ENCODE results near the gene NF1. TPM values are rescaled to one million over a fixed set of nuclear protein-coding genes. Genes with fewer than 3 reads are reported as not detected.

NF1 gene
- total and polyA plus RNA-seq, 11 donors = 6.8 to 82.0 (median 51.4) TPM

DNA sequence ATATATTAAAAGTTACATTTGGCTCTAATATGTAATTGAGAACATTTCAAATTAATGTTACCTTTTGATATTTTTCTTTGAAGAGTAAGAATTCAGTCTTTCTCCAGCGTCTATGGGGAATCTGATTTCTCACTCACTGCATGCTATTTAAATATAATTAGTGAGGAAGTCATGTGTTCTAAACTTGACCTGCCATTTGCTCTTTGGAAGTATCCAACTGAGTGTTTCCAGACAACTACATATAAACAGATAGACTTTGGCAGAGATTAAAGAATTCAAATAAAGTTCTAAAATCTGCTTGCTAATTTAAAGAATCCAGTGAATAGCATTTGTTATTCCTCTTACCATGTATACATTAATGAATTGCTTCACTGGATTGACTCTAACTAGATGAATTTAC is 178.7 kb downstream of the NF1 start:
- WGBS, 4 donors = 38 to 71% (median 49%) methylated on average over 1 of the region's 1 CpG
- ATAC-seq = no peak
- no peaks in the 10 kb centered on the region for H3K27me3 ChIP-seq
- no peaks in the 10 kb centered on the region for H3K9me3 ChIP-seq
- no peak for TF ChIP-seq POLR2A (IDR thresholded peaks at IDR 0.05)
- TF ChIP-seq, protein P1, sequence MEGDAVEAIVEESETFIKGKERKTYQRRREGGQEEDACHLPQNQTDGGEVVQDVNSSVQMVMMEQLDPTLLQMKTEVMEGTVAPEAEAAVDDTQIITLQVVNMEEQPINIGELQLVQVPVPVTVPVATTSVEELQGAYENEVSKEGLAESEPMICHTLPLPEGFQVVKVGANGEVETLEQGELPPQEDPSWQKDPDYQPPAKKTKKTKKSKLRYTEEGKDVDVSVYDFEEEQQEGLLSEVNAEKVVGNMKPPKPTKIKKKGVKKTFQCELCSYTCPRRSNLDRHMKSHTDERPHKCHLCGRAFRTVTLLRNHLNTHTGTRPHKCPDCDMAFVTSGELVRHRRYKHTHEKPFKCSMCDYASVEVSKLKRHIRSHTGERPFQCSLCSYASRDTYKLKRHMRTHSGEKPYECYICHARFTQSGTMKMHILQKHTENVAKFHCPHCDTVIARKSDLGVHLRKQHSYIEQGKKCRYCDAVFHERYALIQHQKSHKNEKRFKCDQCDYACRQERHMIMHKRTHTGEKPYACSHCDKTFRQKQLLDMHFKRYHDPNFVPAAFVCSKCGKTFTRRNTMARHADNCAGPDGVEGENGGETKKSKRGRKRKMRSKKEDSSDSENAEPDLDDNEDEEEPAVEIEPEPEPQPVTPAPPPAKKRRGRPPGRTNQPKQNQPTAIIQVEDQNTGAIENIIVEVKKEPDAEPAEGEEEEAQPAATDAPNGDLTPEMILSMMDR (IDR thresholded peaks at IDR 0.05) = no peak
- H3K27ac ChIP-seq = peak overlapping the region in 1 of 12 donors; percentile 69
- H3K36me3 ChIP-seq = peaks cover 0 to 56% (median 20%) of the 10 kb centered on the region in 9 donors
- no peak for DNase-seq
- peaks cover 0 to 43% (median 22%) of the 10 kb centered on the region in 12 donors for H3K4me1 ChIP-seq
- no peak overlapping the region for H3K4me3 ChIP-seq
- intact Hi-C loops (cut with DNase I) = no loop called here

DNA sequence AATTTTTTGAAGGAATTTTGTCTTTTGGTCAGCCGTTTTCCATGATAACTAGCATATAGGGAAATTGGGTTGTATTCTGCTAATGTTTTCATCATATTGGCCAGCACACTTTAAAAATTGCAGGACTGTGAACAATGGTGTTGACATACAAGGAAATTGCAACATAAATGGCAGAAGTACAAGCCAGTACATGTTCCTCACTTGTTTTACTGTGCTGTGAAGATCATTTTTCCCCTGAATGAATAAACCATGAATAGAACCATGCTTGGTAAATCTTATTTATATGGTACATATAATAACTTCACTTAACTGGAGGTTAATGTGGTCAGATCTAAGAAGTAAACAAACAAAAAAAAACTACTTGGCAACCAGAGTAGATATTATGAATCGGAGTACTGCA is 179.5 kb downstream of the NF1 start:
- Histone ChIP-seq H3K4me1 (peaks cover 0 to 40% (median 16%) of the 10 kb centered on the region in 12 donors), H3K36me3 (peaks cover 0 to 55% (median 19%) of the 10 kb centered on the region in 9 donors), H3K27me3 (no peaks in the 10 kb centered on the region), H3K4me3 (no peak overlapping the region), H3K27ac (peak overlapping the region in 2 of 12 donors; percentile 6 to 69), H3K9me3 (no peaks in the 10 kb centered on the region)
- no peak for TF ChIP-seq POLR2A (IDR thresholded peaks at IDR 0.05)
- TF ChIP-seq, protein P1 (IDR thresholded peaks at IDR 0.05) = no peak
- intact Hi-C loops (cut with DNase I) = no loop called here
- ATAC-seq (peak; percentile 38 to 86 (median 66)), DNase-seq (no peak)
- WGBS, 4 donors = 57 to 77% (median 68%) methylated on average over 2 of the region's 2 CpGs

DNA sequence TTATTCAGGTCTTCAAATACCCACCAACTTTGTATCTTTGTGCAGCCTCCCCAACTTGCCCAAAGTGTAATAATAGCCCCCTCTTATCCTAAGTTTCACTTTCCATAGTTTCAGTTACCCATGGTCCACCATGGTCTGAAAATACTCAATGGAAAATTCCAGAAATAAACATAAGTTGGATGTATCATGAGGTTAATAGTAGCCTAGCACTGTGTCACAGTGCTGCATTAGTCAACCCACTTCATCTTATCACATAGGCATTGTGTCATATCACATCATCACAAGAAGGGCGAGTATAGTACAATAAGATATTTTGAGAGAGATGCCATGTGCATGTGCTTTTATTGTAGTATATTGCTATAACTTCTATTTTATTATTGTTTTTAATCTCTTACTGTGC is 180.3 kb downstream of the NF1 start:
- intact Hi-C loops (cut with DNase I) = no loop called here
- peaks cover 0 to 37% (median 8%) of the 10 kb centered on the region in 12 donors for H3K4me1 ChIP-seq
- no peaks in the 10 kb centered on the region for H3K27me3 ChIP-seq
- peaks cover 0 to 50% (median 19%) of the 10 kb centered on the region in 9 donors for H3K36me3 ChIP-seq
- no peak overlapping the region for H3K4me3 ChIP-seq
- no peaks in the 10 kb centered on the region for H3K9me3 ChIP-seq
- H3K27ac ChIP-seq = peak overlapping the region in 1 of 12 donors; percentile 69
- DNase-seq (no peak), ATAC-seq (peak in 2 of 4 donors; percentile 53 to 58)
- WGBS, 4 donors = 59 to 82% (median 61%) methylated on average over 1 of the region's 1 CpG
- TF ChIP-seq, protein P1 (IDR thresholded peaks at IDR 0.05) = no peak
- no peak for TF ChIP-seq POLR2A (IDR thresholded peaks at IDR 0.05)

GRCh38 chr17:31279401-31279800 is 184.6 kb downstream of the NF1 start:
- no peak for ATAC-seq
- no peak for DNase-seq
- no peaks in the 10 kb centered on the region for H3K27me3 ChIP-seq
- no peaks in the 10 kb centered on the region for H3K9me3 ChIP-seq
- H3K4me3 ChIP-seq = no peak overlapping the region
- H3K4me1 ChIP-seq = peaks cover 0 to 12% (median 2%) of the 10 kb centered on the region in 12 donors
- peaks cover 0 to 61% (median 34%) of the 10 kb centered on the region in 9 donors for H3K36me3 ChIP-seq
- TF ChIP-seq, protein P1 (IDR thresholded peaks at IDR 0.05) = no peak
- no peak for TF ChIP-seq POLR2A (IDR thresholded peaks at IDR 0.05)
- intact Hi-C loops (cut with DNase I) = no loop called here
- WGBS, 4 donors = 89 to 95% (median 93%) methylated on average over 2 of the region's 2 CpGs
- no peak overlapping the region for H3K27ac ChIP-seq

All from heart left ventricle (tissue), 16 donors.